HG03064 (cell line): Measurements from ENCODE around the gene BGN.

Experiments used
- ATAC-seq: cut with Tn5 transposase; IDR thresholded peaks from one replicate; pipeline ENCODE4 v1.9.1; 2021; ENCODE audit warnings: low read depth; ENCODE audit not compliant: unreplicated experiment

The BGN gene

DNA sequence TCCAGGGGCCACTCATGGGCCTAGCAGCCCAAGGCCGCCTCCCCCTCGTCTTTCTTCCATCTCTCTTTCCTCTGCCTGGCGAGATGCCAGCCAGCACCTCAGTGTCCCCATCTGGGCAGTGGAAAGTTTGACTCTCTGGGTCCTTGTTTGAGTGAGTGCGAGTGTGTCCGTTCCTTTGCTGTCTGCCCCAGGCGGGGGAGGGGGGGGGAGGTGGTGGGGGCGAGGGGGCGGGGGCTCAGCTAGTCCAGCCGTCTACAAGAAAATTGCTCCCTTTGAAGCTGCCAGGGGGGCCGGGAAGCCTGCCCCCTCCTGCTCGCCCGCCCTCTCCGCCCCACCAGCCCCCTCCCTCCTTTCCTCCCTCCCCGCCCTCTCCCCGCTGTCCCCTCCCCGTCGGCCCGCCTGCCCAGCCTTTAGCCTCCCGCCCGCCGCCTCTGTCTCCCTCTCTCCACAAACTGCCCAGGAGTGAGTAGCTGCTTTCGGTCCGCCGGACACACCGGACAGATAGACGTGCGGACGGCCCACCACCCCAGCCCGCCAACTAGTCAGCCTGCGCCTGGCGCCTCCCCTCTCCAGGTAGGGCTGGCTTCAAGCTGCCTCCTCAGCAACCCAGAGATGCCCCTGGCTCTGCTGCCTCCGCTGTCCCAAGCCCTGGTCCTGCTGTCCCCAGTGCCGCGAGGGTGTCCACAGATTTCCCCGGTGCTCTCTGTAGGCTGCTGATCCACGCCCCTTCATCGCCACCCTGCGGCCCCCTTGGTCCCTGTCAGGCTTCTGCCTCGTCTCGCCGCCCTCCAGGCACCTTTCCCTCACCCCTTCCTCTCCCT lies at the start of gene BGN:
BGN (plus strand) TSS at position 440 of the 821 bp plus-strand sequence. CDS start 9,652 bp downstream, outside the sequence.
- ATAC-seq = no peak

GRCh38 chrX:153445106-153445855 lies 49.5 kb upstream of the BGN start:
- no peak for ATAC-seq

DNA sequence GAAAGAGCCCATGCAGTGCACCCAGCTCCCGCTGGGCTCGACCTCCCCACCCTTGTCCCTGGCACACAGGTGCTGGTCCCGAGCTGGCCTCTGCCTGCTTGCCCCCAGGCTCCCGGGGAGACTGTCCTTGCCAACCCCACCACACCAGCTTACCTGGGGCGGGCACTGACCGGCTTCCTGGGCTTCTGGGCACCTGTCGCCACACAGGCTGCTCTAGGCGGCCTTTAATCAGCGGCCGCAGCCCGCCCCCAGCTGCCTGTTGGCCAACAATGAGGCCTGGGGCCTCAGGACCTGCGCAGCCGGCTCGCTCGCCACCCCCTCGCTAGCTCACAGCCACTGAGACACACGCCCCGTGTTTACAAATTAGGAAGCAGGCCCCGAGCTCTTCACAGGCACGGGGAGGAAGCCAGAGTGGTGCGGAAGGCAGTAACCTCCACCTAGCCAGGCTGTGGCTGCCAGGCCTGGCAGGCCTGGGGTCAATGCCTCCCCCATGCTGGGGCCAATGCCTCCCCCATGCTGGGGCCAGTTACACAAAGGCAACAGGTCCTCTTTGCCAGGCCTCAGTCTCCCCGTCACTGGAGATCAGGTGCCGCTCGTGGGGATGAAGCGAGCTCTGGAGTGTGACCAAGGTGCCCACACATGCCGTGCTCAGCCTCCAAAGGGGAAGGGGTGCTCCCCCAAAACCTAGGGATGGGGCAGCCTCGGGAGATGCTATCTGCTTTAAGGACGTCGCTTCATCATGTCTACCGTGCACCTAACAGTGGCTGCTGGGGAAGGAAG lies 48.7 kb upstream of the BGN start, which contains the start of gene TREX2:
TREX2 (minus strand) TSS at position 201 of the 780 bp plus-strand sequence. CDS start 626 bp downstream, outside the sequence.
- ATAC-seq = no peak

GRCh38 chrX:153446636-153446936 lies 48.2 kb upstream of the BGN start:
- no peak for ATAC-seq

DNA sequence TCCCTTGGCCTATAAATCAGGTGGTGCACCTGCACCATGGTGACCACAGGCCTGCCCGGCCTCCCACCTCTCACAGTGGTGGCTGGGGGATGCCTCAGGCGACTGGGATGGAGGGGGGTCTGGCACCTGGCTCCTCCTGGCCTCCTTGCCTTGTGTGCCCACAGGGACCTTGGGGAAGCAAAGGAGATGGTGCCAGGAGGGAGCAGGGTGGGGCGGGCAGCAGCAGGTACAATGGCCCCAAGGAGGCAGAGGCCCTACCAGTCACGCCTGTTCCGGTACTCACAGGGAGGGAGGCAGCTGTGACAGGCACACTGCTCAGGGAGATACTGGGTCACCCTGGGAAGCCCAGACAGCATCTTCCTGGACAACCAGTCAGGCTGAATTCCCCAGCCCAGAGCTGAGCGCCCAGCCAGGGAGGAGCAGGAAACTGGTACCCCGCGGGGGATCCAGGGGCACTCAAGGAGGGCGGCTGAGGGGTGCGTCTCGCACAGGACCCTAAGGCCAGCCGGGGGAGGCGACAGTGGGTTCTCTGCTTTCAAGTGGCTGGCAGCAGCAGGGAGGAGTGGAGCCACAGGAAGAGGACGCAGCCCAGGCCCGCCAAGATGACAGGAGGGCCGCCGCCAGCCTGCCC lies 47.7 kb upstream of the BGN start:
- no peak for ATAC-seq

GRCh38 chrX:153447581-153447960 lies 47.2 kb upstream of the BGN start:
- ATAC-seq = no peak

DNA sequence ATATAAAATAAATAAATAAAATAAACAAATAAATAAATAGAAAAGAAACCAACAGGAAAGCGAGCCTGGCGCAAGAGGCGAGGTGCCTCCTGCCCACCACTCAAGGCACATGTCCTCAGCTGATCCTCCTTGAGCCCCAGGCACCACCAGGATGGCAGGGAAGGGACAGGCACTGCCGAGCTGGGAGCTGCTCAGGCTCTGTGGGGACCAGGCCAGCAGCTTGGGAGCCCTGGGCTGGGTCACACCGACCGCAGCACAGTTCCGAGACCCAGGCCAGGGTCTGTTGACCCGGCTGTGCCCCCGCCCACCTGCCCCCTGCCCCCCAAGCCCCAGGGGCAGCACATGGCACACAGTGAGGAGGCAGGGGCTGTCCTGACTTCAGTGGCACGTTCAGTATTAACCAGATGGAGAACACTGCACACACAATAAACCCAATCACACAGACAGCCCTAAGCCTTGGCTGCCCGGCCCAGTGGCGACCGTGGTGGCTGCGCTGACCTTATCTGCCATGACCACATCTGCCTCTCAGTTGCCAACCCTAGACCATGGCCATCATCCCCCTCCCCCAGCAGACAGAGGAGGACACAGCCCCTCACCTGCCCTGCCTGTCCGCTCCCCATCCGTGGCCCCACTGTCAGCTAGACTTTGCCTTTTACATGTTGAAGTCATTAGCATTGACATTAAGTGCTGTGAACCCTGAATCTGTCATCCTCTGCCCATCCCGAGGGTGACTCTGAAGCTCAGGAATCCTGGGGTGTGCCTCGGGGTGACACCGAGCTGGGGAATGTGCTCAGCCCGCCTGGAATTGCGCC lies 46.0 kb upstream of the BGN start:
- ATAC-seq = no peak

- ATAC-seq = no peak
These were observed 45.2 kb upstream of the BGN start for GRCh38 chrX:153449368-153450113.

DNA sequence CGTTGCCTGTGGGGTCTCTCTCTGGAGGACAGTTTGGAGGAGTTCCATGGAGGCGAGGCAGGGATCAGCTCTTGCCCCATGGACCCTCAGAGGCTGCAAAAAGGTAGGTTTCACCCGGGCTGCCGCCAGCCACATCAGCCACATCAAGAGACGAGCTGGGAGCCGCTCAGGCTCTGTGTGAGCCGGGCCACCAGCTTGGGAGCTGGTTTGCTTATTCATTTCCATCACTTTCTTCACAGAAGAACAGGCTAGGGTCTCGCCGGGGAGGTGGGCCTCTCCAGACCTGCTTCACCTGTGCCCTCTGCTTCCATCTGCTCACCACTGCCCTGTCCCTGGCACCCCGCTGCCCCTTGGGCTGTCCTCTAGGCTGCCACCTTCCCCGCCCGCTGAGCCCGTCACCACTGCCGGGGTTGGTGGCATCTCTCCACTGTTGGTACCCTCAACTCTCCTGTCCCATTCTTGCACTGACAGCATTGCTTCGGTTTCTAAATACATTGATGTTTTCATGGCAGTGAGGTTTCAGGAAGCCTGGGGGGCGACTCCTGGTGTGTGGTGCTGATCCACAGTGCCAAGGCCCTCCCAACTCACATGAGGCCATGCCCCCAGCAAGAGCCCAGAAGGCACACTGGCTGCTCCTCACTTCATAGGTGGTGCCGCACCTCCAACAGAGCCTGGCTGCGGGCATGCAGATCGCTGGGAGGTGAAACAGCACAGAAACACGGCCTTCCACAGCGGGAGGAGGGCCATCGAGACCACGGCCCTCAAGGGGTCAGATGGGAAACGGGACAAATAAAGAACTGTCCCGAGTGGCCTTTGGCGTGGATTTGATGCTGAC lies 44.4 kb upstream of the BGN start:
- ATAC-seq = no peak

DNA sequence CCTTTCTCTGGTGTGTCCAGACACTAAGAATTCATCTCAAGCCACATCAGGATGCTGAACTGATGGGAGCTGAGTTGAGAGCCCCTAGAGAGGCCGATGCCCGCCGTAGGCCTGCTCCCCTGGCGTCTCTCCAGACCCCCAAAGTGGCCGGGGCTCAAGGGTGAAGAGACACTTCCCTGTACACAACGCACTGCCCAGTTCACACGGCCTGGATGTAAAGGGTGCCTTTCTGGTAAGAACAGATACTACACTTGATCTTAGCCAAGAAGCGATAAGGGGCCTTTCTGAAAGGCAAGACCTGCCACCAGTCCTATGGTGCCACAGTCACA lies 43.9 kb upstream of the BGN start:
- ATAC-seq = no peak

DNA sequence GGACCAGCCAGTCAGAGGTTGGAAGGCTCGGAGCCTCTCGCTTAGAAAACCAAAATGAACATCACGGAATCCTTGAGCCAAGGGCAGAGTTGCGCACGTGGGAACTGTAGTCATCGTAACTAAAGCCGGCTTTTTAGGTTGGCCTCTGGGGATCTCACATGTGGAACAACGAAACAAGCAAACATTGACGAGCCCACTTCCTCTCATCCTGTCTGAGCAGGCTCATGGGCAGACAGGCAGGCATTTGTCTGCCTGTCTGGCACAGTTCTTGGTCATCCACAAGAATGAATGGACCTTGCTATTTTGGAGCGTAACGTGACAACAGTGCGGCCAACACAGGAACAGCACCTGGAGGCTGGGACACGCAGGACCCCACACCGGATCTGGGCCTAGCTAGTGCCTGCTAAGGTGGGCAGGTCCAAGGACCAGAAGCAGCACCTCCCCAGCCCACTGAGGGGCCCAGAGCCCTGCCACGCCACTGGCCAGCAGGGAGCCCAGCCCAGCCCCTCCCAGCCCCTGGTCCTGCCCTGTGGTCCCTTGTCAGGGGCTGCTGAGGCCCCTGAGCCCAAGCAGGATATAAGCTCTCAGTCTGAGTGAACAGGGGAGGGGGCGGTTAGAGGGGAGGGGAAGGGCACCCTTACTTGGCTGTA lies 39.8 kb upstream of the BGN start:
- ATAC-seq = no peak

- ATAC-seq = no peak
These were observed 39.2 kb upstream of the BGN start for GRCh38 chrX:153455571-153455970.

- no peak for ATAC-seq
These were observed 38.6 kb upstream of the BGN start for GRCh38 chrX:153456161-153456560.

DNA sequence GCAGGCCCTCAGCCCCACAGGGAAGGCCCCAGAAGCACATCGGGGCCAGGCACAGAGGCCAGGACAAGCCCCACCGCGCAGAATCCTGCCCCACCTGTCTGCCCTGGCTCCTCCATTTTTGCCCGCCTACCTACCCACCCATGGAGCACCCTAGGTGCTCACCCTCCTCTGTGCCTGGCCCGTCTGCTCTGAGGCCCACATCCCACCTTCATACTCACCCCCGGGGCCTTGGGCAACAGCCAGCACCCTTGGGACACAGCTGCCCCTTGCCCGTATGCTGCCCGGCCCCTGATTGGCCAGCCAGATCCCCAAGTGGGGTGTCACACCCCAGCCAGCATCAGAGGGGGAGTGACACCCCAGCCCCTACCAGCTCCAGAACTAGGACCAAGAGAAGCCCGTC lies 38.1 kb upstream of the BGN start:
- ATAC-seq = no peak

- no peak for ATAC-seq
These were observed 37.5 kb upstream of the BGN start for GRCh38 chrX:153457136-153457825.

- no peak for ATAC-seq
These were observed 36.8 kb upstream of the BGN start for GRCh38 chrX:153457827-153458466.

- no peak for ATAC-seq
These were observed 36.3 kb upstream of the BGN start for GRCh38 chrX:153458476-153458875.
